HTR-8/SVneo (cell line): Measurements from ENCODE around the gene TNIP2.
"Not testable (repeated sequence)": the region's sequence is repeated elsewhere in the genome, so short reads cannot be mapped to it uniquely, and the experiment has no call there.

Source experiments
- DNase-seq: peaks from one replicate; pipeline ENCODE4 v3.0.0; 2011; ENCODE audit warnings: low spot score, mixed read lengths; ENCODE audit not compliant: insufficient read length
- FAIRE-seq: peaks from 2 replicates; lab custom pipeline; 2011; peaks lifted over from hg19 to GRCh38; lab: Jason Lieb, UNC

TNIP2 gene

GRCh38 chr4:2745981-2746806 is 9.9 kb downstream of the TNIP2 start:
- peak; percentile 70 for DNase-seq

GRCh38 chr4:2745516-2745915 is 10.6 kb downstream of the TNIP2 start:
- FAIRE-seq (no peak), DNase-seq (no peak)

More at GRCh38 chr4:2745981-2746806, 9.9 kb downstream of the TNIP2 start:
- FAIRE-seq = no peak

DNA sequence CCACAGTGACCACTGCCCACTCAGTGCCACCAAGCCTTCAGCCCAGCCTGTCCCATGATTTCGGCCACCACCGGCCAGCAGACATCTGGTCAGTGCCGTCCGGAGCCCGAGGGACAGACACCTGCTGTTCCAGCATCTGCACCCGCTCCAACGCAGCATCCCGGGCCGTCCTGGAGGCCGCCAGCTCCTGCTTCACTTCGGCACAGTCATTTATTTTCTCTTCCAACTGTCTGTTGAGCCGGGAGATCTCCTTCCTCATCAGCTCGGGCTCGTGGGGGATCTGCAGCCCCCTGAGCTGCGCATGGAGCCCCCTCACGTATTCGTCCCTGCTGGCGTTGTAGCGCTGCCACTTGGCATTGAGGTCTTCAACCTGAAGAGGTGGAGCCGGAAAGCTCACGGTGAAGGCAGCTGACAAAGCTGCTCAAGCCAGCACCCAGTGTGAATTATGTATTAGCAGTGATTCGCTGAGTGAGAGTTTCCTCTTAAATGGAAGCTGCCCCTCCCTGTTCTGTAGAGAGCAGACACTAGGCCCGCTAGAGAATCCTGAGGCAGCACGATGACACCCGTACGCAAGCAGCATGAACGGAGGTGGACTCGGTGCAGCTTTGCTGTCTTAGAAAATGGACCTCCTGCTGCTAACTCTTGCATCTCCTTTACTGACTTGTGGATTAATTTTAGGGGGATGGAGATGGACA is 11.4 kb downstream of the TNIP2 start:
- no peak for DNase-seq
- no peak for FAIRE-seq

GRCh38 chr4:2743518-2744445 is 12.4 kb downstream of the TNIP2 start:
- DNase-seq (no peak), FAIRE-seq (no peak)

DNA sequence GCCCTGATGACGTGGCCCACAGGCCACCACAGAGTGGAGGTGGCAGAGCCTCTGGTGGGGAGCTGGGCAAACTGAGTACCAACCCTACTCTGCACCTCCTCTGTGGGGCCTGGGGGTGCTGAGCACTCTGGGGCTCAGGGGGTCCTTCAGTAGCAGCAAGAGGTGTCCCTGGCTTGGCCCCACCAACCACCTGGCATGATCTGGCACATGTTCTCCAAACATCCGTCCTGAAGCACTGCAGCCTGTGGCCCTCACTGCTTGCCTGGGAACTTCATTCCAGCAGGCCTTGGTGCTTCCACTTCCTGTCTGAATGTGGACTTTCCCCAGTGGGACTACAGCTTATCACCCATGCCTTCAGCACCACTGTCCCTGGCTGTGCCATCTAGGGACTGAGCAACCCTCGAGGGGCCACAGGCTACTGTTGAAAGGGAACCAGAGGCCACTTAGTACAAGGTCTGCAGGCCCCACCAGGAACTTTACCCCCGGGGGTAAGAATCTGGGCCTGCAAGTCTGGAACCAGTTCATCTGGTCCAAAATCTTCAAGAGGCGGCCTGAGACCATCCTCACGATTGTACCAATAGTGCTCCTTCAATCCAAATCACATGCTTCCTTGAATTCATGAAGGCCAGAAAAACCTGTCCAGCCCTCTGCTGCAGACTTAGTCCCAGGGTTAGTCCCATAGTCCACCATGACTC is 13.2 kb downstream of the TNIP2 start:
- FAIRE-seq (no peak), DNase-seq (no peak)

- DNase-seq = no peak
- FAIRE-seq = no peak
Measured at GRCh38 chr4:2742081-2742822, 13.9 kb downstream of the TNIP2 start.

DNA sequence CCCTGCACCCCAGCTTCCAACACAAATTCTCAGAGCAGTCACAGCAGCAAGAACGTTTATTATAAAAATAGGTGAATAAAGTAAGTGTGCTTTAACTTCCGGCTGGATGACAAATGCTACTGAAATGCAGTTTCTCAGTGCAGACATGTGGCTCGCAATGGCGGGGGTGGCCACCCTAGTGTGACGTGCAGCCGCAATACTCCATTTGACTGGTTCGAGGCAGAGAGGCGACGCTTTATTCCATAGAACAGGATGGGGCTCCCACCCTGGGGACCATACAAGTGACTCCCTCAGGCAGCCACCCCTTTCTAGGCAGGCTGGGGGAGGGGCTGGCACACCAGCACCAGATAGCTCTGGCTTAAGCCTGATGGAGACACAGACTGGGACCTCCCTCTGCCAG is 14.5 kb downstream of the TNIP2 start:
- FAIRE-seq = no peak
- no peak for DNase-seq

GRCh38 chr4:2738296-2738695 is 17.8 kb downstream of the TNIP2 start:
- DNase-seq, FAIRE-seq: not testable (repeated sequence)

DNA sequence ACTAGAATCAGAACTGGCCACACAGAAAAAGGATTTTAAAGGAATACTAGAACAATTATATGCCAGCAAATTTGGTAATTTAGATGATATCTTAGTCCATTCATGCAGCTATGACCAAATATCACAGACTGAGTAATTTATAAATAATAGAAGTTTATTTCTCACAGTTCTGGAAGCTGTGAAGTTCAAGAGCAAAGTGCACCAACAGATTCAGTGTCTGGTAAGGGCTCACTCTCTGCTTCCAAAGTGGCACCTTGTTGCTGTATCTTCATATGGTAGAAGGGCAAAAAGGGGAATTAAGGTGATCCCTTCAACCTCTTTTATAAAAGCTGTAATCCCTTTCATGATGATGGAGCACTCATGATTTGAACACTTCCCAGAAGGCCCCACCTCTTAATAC is 20.3 kb downstream of the TNIP2 start:
- DNase-seq (no peak), FAIRE-seq (no peak)

GRCh38 chr4:2734612-2735011 is 21.5 kb downstream of the TNIP2 start:
- DNase-seq = no peak
- no peak for FAIRE-seq

DNA sequence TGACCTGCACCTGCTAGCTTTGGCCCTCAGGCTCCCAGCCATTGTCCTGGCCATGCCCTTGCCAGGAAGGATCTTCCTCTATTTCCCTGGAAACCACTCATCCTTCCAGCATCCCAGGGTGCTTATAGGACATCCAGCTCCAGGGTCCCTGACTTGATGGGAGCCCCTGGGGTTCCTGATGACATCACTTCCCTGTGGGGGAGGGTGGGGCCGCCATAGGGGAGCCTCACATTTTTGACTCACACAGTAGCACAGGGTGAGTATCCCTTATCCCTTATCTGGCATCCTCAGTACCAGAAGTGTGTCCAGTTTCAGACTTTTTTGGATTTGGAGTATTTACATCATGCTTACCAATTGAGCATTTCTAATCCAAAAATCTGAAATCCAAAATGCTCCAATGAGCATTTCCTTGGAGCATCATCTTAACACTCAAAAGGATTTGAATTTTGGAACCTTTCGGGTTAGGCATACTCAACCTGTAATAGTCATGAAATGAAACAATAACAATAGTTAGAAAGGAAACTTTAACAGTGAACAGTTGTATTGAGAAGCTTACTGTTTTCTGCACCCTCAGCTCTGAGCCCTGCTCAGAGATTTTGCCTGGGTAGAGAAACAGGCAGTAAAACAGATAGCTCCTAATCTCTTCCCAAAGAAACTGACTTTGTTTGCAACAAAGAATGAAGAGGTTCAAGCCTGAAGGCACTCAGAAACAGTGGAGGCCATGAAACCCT is 22.1 kb downstream of the TNIP2 start:
- no peak for FAIRE-seq
- no peak for DNase-seq

GRCh38 chr4:2733001-2733843 is 22.9 kb downstream of the TNIP2 start:
- DNase-seq (no peak), FAIRE-seq (no peak)

GRCh38 chr4:2732526-2732925 is 23.6 kb downstream of the TNIP2 start:
- no peak for DNase-seq
- no peak for FAIRE-seq

DNA sequence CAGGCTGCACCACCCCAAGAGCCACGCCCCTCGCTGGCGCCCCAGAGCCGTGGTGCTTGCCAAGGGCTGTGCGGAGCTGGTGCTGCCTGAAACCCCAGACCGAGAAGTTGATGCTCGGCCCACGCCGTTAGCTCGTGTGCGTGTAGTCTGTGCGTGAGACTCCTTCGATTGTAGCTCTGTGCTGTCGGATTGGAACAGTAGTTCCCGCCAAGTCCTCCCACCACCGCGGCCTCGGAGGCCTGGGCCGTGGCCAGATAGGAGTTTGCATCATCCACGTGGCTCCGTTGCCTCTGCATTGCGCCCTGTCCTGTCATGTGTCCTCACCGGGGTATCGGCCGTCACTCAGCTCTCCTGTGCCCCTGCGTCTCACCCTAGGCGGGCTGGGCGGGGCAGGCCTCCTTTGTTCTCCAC is 24.2 kb downstream of the TNIP2 start:
- DNase-seq = no peak
- FAIRE-seq = peak; percentile 38

GRCh38 chr4:2729533-2729875 is 26.6 kb downstream of the TNIP2 start:
- DNase-seq = no peak
- no peak for FAIRE-seq

DNA sequence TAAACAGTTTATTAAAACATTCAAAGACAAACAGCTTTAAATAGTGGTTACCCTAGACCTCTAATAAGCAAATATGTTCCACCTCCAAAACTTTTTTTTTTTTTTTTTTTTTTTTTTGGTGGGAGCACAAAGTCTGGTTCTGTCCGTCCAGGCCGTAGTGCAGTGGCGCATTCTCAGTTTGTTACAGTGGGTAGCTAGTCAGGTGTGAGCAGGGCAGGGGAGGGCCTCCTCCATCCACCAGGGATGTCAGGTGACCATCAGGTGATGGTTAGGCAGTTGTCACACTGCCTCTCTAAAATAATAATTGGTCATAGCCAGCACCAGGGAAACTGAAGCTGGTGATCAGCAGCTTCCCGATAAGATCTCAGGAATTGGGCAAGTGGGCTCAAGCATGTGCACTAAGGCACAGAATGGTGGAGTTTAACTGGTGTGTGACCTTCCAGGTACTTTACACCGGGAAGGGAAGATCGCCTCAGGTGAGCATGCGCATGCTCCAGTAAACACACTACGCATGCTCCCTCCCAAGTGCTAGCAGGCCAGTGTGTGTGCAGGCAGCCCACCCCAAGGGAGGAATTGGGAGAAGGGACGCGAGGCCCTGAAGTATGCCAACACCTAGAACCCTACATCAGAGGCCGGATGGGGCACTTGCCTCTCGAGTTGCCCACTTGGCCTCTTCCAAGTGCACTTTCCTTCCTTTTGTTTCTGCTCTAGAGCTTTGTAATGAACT is 27.2 kb downstream of the TNIP2 start:
- DNase-seq (no peak), FAIRE-seq (no peak)

DNA sequence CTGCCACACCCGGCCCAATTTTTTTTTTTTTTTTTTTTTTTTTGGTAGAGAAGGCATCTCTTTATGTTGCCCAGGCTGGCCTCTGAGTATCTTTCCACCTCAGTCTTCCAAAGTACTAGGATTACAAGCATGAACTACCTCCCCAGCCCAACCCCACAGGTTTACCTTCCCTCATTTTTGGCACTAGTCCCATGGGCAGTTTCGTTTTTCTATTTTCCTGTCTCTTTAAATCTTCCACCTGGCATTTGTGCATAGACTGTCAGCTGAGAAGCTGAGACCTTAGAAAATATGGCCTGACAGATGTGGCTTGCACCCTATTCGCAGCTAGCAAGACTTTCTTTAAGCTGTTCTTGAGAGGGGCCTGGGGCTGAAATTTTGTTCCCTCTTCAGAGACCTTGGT is 27.9 kb downstream of the TNIP2 start:
- no peak for DNase-seq

More for the DNA sequence above, 27.9 kb downstream of the TNIP2 start:
- FAIRE-seq = no peak
